OCI-LY7 (cell line): Measurements from ENCODE around the gene LRRC7.

Source experiments
- CTCF ChIP-seq: fragments of 200-600 bp; sonication (generic); conservative IDR thresholded peaks from 2 replicates; pipeline ENCODE4 v1.5.1; 2014; ENCODE audit warnings: mild to moderate bottlenecking, antibody characterized with exemption, low read length, moderate library complexity, mixed read lengths
- EZH2phosphoT487 ChIP-seq: fragments of 200-600 bp; sonication (generic); IDR thresholded peaks from 2 replicates; pipeline ENCODE4 v1.6.1; 2018; ENCODE audit warnings: low read depth, borderline replicate concordance, mild to moderate bottlenecking, mixed run types, antibody characterized with exemption, low read length, moderate library complexity, mixed read lengths

DNA sequence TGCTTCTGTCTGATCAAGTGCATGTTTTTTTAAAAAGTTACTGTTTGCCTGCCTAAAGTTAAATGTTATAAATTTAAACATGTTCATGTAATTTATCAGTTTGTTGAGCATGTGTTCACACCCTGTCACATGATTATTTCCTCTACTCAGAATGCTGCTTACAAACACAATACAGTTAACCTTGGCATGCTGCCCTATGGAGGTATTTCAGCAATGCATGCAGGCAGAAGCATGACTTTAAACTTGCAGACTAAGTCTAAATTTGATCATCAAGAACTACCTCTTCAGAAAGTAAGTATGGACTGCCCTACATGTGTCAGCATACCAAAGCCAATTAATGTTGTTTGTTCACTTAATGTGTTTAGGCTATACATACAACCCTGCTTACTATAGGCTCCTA, 476.1 kb downstream of the LRRC7 start:
- no peak for TF ChIP-seq CTCF
- TF ChIP-seq EZH2phosphoT487: no peak
